H1 (cell line): Measurements from ENCODE around the gene SLK. TPM values are rescaled to one million over a fixed set of nuclear protein-coding genes. Genes with fewer than 3 reads are reported as not detected.

Source experiments
- NANOG ChIP-seq: IDR thresholded peaks from 2 replicates; pipeline ENCODE4 v1.6.1; 2011; ENCODE audit warnings: low read length, low read depth, mild to moderate bottlenecking, inconsistent platforms; ENCODE audit not compliant: insufficient read depth, poor library complexity, severe bottlenecking
- POU5F1 ChIP-seq: IDR thresholded peaks from 2 replicates; pipeline ENCODE4 v1.6.1; 2011; ENCODE audit warnings: low read depth, mild to moderate bottlenecking, low read length, moderate library complexity
- SP2 ChIP-seq: IDR thresholded peaks from 2 replicates; pipeline ENCODE4 v1.6.1; 2012; ENCODE audit warnings: mild to moderate bottlenecking, low read length, inconsistent platforms
- polyA plus RNA-seq, 7 experiments: library from polyadenylated mRNA; depleted of rRNA in 3 of 7; stranded (reverse) in 5 of 7; unstranded in 2 of 7; fragments of >200 nt in 5 of 7; fragments of 200-250 nt in 2 of 7; gene quantifications; 1 replicate in 5 of 7; 2 replicates in 1 of 7; 4 replicates in 1 of 7; pipeline versions ENCODE4 v1.2.1 to v1.2.3, GENCODE V29; 2011 to 2013; ENCODE audit warnings: missing spikeins in 2 of 7, mixed read lengths in 2 of 7
- total RNA-seq: library from RNA; stranded (reverse); fragmentation: NEBNext Ultra II Directional; extraction: Animal tissue kit (Norgen Biotek cat#: 25700); gene quantifications from 2 replicates; pipeline ENCODE4 v1.2.1, GENCODE V29; 2021

Gene SLK
- total and polyA plus RNA-seq, 2 of the 8 experiments (the other 6 are each of a cell fraction or from before 2014, with no cell fraction given), result 2.7 to 18.3 TPM

GRCh38 chr10:103928784-103929183 is 38.2 kb upstream of the SLK start (continued):
- no peak for TF ChIP-seq POU5F1
- TF ChIP-seq SP2, result no peak
- TF ChIP-seq NANOG, result no peak
